Measurements from ENCODE around the gene FHAD1.

- TF ChIP-seq CTCF (IDR thresholded peaks at IDR 0.05) (no peak), POLR2A (IDR thresholded peaks at IDR 0.05) (no peak)
Observed at GRCh38 chr1:15368888-15369287, 121.9 kb downstream of the FHAD1 start.

Data from thyroid gland (tissue), 4 donors.